Activated T-cell treated with anti-CD3 and anti-CD28 coated beads, Interleukin-2, amount 50 U/mL, for 24 hours (primary cell): ENCODE results near the gene CD79B.

Source experiments
- DNase-seq: peaks from one replicate; pipeline ENCODE4 v3.0.0-alpha.2; 2020
- H3K27ac Mint-ChIP-seq: 2 replicates; pipeline ENCODE4 v1.8.0; 2020; ENCODE audit warnings: mild to moderate bottlenecking, mixed read lengths
- H3K27me3 Mint-ChIP-seq: 2 replicates; pipeline ENCODE4 v1.8.0; 2020; ENCODE audit warnings: mixed read lengths
- H3K36me3 Mint-ChIP-seq: 2 replicates; pipeline ENCODE4 v1.8.0; 2020; ENCODE audit warnings: low read depth, mixed read lengths
- H3K4me1 Mint-ChIP-seq: 2 replicates; pipeline ENCODE4 v1.8.0; 2020; ENCODE audit warnings: low read depth, mixed read lengths
- H3K4me3 Mint-ChIP-seq: 2 replicates; pipeline ENCODE4 v1.8.0; 2020; ENCODE audit warnings: mild to moderate bottlenecking, moderate library complexity, mixed read lengths
- H3K9me3 Mint-ChIP-seq: 2 replicates; pipeline ENCODE4 v1.8.0; 2020; ENCODE audit warnings: mixed read lengths

CD79B gene

DNA sequence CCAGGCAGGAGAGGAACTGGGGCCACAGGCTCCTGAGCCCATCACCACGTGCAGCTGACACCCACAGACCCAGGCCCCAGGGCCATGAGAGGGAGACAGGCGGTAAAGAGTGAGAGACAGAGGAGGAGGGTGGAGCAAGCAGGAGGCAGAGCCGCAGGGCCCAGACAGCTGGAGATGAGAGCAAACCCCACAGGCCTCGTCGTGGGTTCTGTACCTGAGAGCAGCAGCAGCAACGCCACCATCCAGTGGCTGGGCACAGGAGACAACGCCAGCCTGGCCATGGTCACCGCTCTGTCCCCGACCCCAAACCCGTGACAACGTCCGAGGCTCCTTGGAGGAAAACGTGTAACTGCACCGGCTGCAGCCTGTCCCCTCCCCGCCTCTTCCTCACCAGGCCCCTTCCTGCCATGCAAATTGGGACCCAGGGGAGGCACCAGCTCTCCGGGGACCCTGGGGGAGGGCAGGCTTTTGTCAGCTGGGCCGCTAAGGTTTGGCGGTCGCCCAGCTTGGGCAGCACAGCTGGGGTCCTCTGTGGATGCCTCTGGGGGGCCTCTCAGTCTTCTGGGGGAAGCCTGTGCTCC, at the start of gene CD79B:
TSS of gene CD79B (minus strand) at position 351 of the 581 bp plus-strand sequence. CDS start at position 281, 70 bp downstream.
- peak within 1 kb of the TSS; percentile 90 for H3K4me3 Mint-ChIP-seq
- H3K27ac Mint-ChIP-seq: peak within 1 kb of the TSS; percentile 95
- no peaks in the 10 kb centered on the region for H3K27me3 Mint-ChIP-seq
- peaks cover 28% of the 10 kb centered on the region for H3K4me1 Mint-ChIP-seq
- DNase-seq: peak; percentile 70
- H3K36me3 Mint-ChIP-seq: peaks cover 12% of the 10 kb centered on the region
- H3K9me3 Mint-ChIP-seq: no peaks in the 10 kb centered on the region

DNA sequence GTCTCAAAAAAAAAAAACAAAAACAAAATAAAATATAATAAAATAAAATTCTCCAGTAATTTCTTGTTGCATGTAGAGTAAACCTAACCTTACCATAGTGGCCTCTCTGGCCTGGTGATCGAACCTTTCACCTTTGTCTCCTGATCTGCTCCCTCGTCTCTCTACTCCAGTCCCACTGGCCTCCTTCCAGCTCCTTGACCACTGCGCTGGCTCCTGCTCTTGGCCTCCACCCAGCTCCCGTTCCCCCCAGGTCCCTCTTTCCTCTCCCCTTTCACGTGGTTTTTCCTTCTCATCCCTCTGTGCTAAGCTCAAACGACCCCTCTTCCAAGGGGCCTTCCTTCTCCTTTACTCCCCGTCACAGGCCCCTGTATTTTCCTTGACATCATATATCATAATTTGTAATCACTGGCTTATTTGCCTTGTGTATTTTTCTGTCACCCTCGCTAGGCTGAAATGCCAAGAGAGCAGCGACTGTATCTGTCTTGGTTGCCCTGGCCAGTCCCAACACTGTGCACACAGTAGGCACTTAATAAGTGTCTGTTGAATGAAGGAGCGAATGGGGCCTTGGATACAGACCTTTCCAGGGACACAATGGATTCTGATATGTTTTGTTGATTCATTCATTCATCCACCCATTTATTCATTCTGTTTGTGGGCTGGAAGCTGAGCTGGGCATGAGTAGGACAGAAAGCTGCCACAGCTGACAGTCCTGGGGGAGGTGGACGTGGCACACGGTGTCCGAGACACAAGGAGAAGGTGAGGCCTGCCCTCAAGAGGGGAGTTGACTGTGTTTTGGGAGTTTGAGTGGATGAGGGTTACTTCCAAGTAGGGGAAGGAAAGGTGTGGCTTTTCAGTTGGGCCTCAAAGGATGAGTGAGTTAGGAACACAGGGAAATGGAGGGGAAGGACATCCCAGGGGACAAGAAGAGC, 46.4 kb upstream of the CD79B start:
- no peak for DNase-seq
- no peak overlapping the region for H3K4me3 Mint-ChIP-seq
- H3K9me3 Mint-ChIP-seq: peaks cover 10% of the 10 kb centered on the region
- no peak overlapping the region for H3K27ac Mint-ChIP-seq
- H3K36me3 Mint-ChIP-seq: no peaks in the 10 kb centered on the region
- peaks cover 18% of the 10 kb centered on the region for H3K4me1 Mint-ChIP-seq
- no peaks in the 10 kb centered on the region for H3K27me3 Mint-ChIP-seq

DNA sequence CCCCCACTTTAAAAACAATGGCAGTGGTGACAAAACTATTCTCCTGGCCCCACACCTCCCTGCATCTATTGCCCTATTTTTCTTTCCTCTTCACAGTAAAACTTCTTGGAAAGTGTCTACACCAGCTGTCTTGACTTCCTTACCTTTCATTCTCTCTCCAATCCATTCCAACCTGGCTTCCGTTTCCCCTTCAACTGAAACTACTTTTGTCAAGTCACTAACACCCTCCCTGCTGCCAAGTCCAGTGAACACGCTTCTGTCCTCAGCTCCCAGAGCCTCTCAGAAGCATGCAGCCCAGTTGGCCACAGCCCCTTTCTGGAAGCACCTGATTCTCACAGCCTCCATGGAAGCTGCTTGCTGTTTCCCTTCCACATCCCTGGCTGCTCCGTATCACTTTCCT, 44.6 kb upstream of the CD79B start:
- Mint-ChIP-seq H3K36me3 (no peaks in the 10 kb centered on the region), H3K9me3 (peaks cover 1% of the 10 kb centered on the region), H3K27me3 (no peaks in the 10 kb centered on the region), H3K4me3 (no peak overlapping the region), H3K4me1 (peaks cover 18% of the 10 kb centered on the region), H3K27ac (no peak overlapping the region)
- DNase-seq: no peak

DNA sequence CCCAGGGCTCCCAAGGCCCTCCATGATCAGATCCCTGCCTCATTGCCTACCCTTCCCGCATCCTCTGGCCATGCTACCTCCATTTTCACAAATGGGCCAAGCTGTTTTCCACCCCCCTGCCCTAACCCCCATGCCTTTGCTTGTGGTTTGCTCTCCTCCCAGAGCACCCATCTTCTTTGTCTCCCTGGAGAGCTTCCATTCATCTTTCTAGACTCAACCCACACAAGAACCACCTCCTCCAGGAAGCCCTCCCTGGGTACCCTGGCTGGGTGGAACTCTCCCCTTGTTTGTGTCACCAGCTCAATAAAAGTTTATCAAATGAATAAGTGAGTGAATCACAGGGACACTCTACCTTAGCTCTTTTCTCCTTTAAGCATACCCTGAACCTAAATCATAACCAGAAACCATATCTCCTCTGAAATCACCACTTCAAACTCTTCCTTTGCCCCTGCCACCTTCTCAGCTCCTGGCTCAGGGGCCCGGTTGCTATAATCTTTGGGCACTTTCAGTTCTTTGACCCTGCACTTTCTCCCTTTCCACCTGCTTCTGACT, 43.5 kb upstream of the CD79B start:
- no peaks in the 10 kb centered on the region for H3K27me3 Mint-ChIP-seq
- no peak overlapping the region for H3K27ac Mint-ChIP-seq
- H3K36me3 Mint-ChIP-seq: no peaks in the 10 kb centered on the region
- no peak for DNase-seq
- H3K9me3 Mint-ChIP-seq: no peaks in the 10 kb centered on the region
- peaks cover 18% of the 10 kb centered on the region for H3K4me1 Mint-ChIP-seq
- no peak overlapping the region for H3K4me3 Mint-ChIP-seq

DNA sequence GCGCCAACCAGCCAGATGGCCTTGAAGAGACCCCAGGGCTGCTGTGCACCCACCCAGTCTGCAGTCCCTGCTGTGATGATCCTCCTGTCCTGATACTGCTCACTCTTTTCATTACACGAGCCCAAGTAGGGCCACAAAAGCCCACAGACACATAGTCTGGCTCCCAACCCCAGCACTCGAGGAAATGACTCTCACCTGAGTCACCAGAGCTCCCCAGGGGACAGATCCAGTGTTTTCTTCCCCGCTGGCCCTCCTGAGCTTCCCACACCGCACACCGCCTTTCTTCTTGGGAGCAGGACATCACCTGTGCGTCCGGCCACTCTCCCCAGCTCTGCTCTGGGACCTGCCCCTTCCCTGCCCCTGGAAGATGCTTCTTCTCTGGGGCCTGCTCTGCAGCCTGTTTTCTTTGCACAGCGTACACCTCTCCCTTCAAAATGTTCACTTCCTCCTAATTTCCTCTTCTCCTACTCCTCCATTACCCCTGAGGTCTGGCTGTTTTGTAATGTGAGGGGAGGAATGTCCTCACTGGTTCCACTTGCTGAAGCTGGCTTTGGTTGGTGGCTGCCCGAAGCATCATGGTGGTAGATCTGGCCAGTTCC, 42.6 kb upstream of the CD79B start:
- H3K36me3 Mint-ChIP-seq: no peaks in the 10 kb centered on the region
- H3K4me1 Mint-ChIP-seq: peaks cover 18% of the 10 kb centered on the region
- H3K27me3 Mint-ChIP-seq: no peaks in the 10 kb centered on the region
- no peak for DNase-seq
- no peak overlapping the region for H3K4me3 Mint-ChIP-seq
- no peaks in the 10 kb centered on the region for H3K9me3 Mint-ChIP-seq
- H3K27ac Mint-ChIP-seq: no peak overlapping the region

DNA sequence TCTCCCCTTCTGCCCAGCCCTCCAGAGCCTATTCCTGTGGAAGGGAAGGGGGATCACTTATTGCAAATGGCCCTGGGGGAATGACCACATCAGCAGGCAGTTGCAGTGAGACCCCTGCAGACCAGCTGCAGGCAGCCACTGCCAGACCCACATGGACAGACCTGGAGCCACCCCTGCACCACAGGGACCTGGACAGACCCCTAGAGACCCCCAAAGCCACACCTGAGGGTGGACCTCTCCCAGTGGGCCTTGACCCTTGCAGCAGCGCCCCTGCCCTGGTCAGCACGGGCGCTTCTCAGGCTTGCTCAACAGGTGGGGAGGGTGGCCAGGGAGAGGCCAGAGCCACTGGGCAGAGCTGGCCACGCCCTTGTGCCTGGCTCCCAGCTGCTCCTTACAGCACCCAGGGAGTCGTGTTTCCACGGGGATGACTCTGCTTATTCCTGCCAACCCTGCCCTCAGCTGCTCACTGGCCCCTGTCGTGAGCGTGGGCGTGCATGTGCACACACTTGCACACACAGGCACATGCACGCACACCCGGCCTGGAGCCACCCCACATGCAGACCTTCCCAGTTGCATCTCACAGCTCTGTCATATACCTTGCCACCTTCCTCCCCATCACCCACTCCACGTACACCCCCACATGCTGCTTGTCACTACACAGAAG, 41.9 kb upstream of the CD79B start:
- H3K27ac Mint-ChIP-seq: no peak overlapping the region
- no peak overlapping the region for H3K4me3 Mint-ChIP-seq
- no peak for DNase-seq
- H3K36me3 Mint-ChIP-seq: no peaks in the 10 kb centered on the region
- no peaks in the 10 kb centered on the region for H3K27me3 Mint-ChIP-seq
- peaks cover 18% of the 10 kb centered on the region for H3K4me1 Mint-ChIP-seq
- no peaks in the 10 kb centered on the region for H3K9me3 Mint-ChIP-seq

DNA sequence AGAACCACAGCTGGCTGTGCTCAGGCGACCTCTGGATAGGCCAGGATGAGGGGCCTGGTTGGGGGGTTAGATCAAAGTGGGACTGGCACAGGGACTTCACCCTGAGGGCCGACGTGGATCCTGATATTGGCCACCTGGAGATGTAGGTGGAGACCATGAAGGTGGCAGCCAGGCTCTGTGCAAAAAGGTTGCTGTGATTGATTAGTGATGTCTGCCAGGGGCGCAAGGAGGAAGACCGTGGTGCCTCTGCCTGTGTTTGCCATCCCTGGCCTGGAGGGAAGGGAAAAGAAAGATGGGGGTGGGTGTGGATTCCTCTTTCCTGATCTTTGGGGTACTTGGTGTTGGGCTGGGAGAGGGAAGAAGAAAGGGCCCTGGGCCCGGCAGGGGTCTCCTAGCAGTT, 41.1 kb upstream of the CD79B start:
- H3K27ac Mint-ChIP-seq: no peak overlapping the region

DNA sequence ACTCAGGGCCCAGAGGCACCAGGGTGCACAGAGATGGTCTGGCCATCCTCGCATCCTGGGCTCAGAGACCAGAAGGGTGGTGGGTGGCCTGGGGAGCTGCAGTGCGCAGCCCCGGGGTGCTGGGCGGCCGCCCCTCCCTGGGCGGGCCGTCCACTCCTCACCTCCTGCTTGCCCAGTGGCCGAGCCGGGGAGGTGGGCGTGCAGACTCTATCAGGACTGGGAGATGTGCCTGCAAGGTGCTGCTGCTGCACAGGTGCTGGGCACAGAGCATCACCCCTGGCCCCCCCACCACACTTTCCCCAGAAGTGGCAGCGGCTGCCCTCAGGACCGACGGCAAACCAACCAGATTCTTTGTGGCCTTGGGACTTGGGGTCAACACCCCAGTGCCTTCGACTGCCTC, 40.7 kb upstream of the CD79B start, which contains the start of gene SCN4A:
TSS of gene SCN4A (minus strand) at position 123 of the 400 bp plus-strand sequence. CDS start at position 46, 77 bp downstream.
- H3K4me1 Mint-ChIP-seq: peaks cover 23% of the 10 kb centered on the region
- H3K36me3 Mint-ChIP-seq: no peaks in the 10 kb centered on the region
- no peak within 1 kb of the TSS for H3K4me3 Mint-ChIP-seq
- no peak for DNase-seq
- H3K9me3 Mint-ChIP-seq: no peaks in the 10 kb centered on the region
- H3K27me3 Mint-ChIP-seq: no peaks in the 10 kb centered on the region
- no peak within 1 kb of the TSS for H3K27ac Mint-ChIP-seq

More for the DNA sequence above, 41.1 kb upstream of the CD79B start:
- H3K4me3 Mint-ChIP-seq: no peak overlapping the region
- no peak for DNase-seq
- no peaks in the 10 kb centered on the region for H3K27me3 Mint-ChIP-seq
- peaks cover 20% of the 10 kb centered on the region for H3K4me1 Mint-ChIP-seq
- no peaks in the 10 kb centered on the region for H3K9me3 Mint-ChIP-seq
- H3K36me3 Mint-ChIP-seq: no peaks in the 10 kb centered on the region

DNA sequence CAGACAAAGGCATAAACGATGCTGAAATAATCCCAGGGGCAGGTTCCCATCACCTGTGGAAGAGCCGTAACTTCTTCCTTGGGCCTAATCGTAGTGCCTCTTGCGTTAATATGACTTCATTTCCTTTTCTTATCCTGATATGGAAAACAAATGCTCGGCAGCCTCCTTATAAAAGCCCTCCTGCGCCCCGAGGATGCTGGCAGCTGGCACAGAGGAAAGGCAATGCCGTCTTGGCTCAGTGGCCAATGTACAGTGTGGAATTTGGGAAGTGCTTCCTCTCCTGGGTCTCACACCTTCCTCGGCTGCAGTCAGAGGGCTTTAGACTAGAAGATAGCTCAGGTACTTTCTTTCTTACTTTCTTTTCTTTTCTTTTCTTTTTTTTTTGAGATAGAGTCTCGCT, 37.1 kb upstream of the CD79B start:
- no peak overlapping the region for H3K4me3 Mint-ChIP-seq
- no peaks in the 10 kb centered on the region for H3K36me3 Mint-ChIP-seq
- H3K9me3 Mint-ChIP-seq: no peaks in the 10 kb centered on the region
- H3K27ac Mint-ChIP-seq: no peak overlapping the region
- no peaks in the 10 kb centered on the region for H3K27me3 Mint-ChIP-seq
- DNase-seq: no peak
- H3K4me1 Mint-ChIP-seq: peaks cover 24% of the 10 kb centered on the region

DNA sequence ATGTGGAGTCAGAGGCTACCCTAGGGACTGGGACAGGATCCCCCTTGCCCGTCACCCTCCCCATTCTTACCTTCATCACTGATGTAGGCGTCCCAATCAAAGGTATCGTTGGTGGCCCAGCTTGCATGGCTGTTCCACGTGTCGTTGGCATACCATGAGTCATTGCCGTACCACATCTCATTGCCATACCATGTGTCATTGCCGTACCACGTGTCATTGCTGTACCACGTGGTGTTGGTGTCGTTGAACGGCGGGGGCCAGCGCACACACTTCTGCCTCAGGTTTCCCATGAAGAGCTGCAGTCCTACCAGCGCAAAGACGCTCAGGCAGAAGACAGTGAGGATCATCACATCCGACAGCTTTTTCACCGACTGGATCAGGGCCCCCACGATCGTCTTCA, 35.8 kb upstream of the CD79B start:
- H3K27ac Mint-ChIP-seq: no peak overlapping the region
- H3K27me3 Mint-ChIP-seq: no peaks in the 10 kb centered on the region
- no peak for DNase-seq
- H3K36me3 Mint-ChIP-seq: no peaks in the 10 kb centered on the region
- peaks cover 23% of the 10 kb centered on the region for H3K4me1 Mint-ChIP-seq
- H3K4me3 Mint-ChIP-seq: no peak overlapping the region
- no peaks in the 10 kb centered on the region for H3K9me3 Mint-ChIP-seq

DNA sequence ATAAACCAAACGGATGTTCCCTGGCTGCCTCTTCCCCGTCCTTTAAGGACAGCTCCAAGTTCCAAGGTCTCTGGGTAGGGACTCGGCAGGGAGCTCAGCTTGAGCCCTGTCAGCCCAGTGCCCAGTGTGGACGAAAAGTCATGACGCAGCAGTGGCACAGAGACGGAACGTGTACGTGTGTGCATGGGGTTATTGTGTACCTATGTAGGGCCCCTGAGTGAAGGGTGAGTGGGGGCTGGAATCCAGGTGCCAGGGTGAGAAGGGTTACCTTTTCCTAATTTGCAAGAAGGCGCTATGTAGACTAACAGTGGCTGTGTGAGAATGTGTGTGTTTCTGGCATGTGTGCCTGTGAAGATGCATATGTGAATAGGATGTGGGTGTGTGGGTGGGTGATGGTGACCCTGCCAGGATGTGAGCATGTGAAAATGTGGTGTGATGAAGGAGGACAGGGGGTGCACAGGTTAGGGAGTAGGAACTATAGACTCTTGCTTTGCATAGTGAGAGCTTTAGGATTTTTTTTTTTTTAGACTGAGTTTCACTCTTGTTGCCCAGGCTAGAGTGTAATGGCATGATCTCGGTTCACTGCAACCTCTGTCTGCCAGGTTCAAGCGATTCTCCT, 34.6 kb upstream of the CD79B start:
- peak overlapping the region; percentile 64 for H3K27ac Mint-ChIP-seq
- no peaks in the 10 kb centered on the region for H3K27me3 Mint-ChIP-seq
- no peaks in the 10 kb centered on the region for H3K36me3 Mint-ChIP-seq
- peak; percentile 44 for DNase-seq
- peaks cover 23% of the 10 kb centered on the region for H3K4me1 Mint-ChIP-seq
- H3K4me3 Mint-ChIP-seq: no peak overlapping the region
- H3K9me3 Mint-ChIP-seq: no peaks in the 10 kb centered on the region

DNA sequence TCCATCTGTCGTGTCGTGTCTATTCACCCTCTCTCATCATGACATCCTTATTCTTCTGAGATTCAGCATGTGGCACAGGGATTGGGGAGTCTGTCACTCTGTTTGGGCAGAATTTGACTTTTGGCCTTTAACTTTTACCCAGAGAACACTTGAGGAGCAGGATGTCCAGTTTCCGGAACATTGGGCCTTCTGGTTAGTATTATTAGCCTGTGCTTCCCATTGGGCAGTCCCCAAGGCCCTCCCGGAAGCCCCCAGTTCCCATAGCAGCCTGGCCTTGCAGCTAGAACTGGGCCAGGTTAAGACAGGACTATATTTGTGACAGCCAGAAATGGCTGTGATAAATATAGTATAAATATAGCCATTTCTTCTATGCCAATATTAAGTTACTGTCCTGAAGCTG, 31.0 kb upstream of the CD79B start:
- Mint-ChIP-seq H3K27ac (no peak overlapping the region), H3K27me3 (no peaks in the 10 kb centered on the region), H3K9me3 (no peaks in the 10 kb centered on the region), H3K36me3 (no peaks in the 10 kb centered on the region), H3K4me3 (no peak overlapping the region), H3K4me1 (peaks cover 24% of the 10 kb centered on the region)
- no peak for DNase-seq

DNA sequence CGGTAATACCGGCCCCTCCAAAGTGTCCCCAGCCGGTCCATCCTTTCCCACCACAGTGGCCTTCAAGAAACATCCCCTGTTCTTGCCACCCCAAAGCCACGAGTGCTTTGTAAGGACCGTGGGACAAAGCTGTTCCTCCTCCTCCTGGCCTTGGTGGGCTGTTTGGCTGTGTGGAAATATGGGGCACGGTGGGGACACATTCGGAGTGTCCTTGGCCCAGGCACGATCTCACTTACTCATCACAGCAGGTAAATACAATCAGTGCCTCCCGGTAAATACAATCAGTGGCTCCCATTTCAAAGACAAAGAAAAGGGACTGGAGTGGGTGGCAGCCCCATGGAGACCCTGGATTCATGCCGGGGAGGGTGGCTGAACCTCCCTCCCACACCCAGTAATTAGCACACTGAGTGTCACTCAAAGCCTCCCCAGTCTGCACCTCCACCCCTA, 30.2 kb upstream of the CD79B start:
- H3K4me3 Mint-ChIP-seq: no peak overlapping the region
- H3K9me3 Mint-ChIP-seq: no peaks in the 10 kb centered on the region
- no peak for DNase-seq
- H3K27ac Mint-ChIP-seq: no peak overlapping the region
- H3K36me3 Mint-ChIP-seq: no peaks in the 10 kb centered on the region
- H3K4me1 Mint-ChIP-seq: peaks cover 17% of the 10 kb centered on the region
- H3K27me3 Mint-ChIP-seq: no peaks in the 10 kb centered on the region
